ENCODE results near the gene SPTBN1. TPM values are rescaled to one million over a fixed set of nuclear protein-coding genes. Genes with fewer than 3 reads are reported as not detected.

Gene SPTBN1
- total and polyA plus RNA-seq, 2 of the 13 experiments (the other 11 are each of a cell fraction or from before 2014, with no cell fraction given): 123 to 299 TPM

GRCh38 chr2:54560146-54560881 is 104.2 kb downstream of the SPTBN1 start (continued):
- TF ChIP-seq, protein P1, sequence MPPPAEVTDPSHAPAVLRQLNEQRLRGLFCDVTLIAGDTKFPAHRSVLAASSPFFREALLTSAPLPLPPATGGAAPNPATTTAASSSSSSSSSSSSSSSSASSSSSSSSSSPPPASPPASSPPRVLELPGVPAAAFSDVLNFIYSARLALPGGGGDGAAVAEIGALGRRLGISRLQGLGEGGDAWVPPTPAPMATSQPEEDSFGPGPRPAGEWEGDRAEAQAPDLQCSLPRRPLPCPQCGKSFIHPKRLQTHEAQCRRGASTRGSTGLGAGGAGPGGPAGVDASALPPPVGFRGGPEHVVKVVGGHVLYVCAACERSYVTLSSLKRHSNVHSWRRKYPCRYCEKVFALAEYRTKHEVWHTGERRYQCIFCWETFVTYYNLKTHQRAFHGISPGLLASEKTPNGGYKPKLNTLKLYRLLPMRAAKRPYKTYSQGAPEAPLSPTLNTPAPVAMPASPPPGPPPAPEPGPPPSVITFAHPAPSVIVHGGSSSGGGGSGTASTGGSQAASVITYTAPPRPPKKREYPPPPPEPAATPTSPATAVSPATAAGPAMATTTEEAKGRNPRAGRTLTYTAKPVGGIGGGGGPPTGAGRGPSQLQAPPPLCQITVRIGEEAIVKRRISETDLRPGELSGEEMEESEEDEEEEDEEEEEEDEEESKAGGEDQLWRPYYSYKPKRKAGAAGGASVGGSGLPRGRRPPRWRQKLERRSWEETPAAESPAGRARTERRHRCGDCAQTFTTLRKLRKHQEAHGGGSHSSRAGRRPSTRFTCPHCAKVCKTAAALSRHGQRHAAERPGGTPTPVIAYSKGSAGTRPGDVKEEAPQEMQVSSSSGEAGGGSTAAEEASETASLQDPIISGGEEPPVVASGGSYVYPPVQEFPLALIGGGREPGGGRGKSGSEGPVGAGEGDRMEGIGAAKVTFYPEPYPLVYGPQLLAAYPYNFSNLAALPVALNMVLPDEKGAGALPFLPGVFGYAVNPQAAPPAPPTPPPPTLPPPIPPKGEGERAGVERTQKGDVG (CRISPR knock-in tag; IDR thresholded peaks at IDR 0.05; ENCODE audit: borderline replicate concordance): no peak
- TF ChIP-seq ZNF720 (CRISPR knock-in tag; IDR thresholded peaks at IDR 0.05) (no peak), ZNF124 (CRISPR knock-in tag; IDR thresholded peaks at IDR 0.05) (no peak), MZF1 (CRISPR knock-in tag; IDR thresholded peaks at IDR 0.05; ENCODE audit: borderline replicate concordance) (no peak), ZSCAN12 (CRISPR knock-in tag; IDR thresholded peaks at IDR 0.05) (no peak), ZFP62 (CRISPR knock-in tag; IDR thresholded peaks at IDR 0.05) (no peak), NCOA1 (CRISPR knock-in tag; IDR thresholded peaks at IDR 0.05) (no peak), ZNF709 (CRISPR knock-in tag; IDR thresholded peaks at IDR 0.05) (no peak), NFE2 (CRISPR knock-in tag; IDR thresholded peaks at IDR 0.05) (no peak), SALL2 (CRISPR knock-in tag; IDR thresholded peaks at IDR 0.05) (no peak), ZNF138 (CRISPR knock-in tag; IDR thresholded peaks at IDR 0.05; ENCODE audit: low read depth) (0 out of 2 replicates have a peak, but pooled peaks have one; percentile 42), CSRNP2 (CRISPR knock-in tag; conservative IDR thresholded peaks at IDR 0.05; ENCODE audit: low read depth) (no peak), ZNF414 (CRISPR knock-in tag; IDR thresholded peaks at IDR 0.05) (no peak), CCDC6 (CRISPR knock-in tag; IDR thresholded peaks at IDR 0.05) (no peak), ZNF510 (CRISPR knock-in tag; IDR thresholded peaks at IDR 0.05; ENCODE audit: low read depth) (no peak), ZNF280D (CRISPR knock-in tag; IDR thresholded peaks at IDR 0.05) (no peak), ZNF230 (CRISPR knock-in tag; IDR thresholded peaks at IDR 0.05) (no peak), HHEX (CRISPR knock-in tag; IDR thresholded peaks at IDR 0.05) (no peak)
- TF ChIP-seq, protein P2, sequence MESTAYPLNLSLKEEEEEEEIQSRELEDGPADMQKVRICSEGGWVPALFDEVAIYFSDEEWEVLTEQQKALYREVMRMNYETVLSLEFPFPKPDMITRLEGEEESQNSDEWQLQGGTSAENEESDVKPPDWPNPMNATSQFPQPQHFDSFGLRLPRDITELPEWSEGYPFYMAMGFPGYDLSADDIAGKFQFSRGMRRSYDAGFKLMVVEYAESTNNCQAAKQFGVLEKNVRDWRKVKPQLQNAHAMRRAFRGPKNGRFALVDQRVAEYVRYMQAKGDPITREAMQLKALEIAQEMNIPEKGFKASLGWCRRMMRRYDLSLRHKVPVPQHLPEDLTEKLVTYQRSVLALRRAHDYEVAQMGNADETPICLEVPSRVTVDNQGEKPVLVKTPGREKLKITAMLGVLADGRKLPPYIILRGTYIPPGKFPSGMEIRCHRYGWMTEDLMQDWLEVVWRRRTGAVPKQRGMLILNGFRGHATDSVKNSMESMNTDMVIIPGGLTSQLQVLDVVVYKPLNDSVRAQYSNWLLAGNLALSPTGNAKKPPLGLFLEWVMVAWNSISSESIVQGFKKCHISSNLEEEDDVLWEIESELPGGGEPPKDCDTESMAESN (CRISPR knock-in tag; conservative IDR thresholded peaks at IDR 0.05): 0 out of 2 replicates have a peak, but pooled peaks have one; percentile 34
